Astrocyte of the cerebellum (primary cell): ENCODE results near the gene SCUBE3.

Experiments used
- DNase-seq: peaks from one replicate; pipeline ENCODE4 v3.0.0-alpha.2; 2011; ENCODE audit warnings: low read depth
- H3K4me3 ChIP-seq: 2 replicates; pipeline ENCODE4 v1.5.1; 2011; ENCODE audit warnings: mild to moderate bottlenecking, low read depth, low read length, moderate library complexity
- CTCF ChIP-seq: IDR thresholded peaks from 2 replicates; pipeline ENCODE4 v1.5.1; 2012; ENCODE audit warnings: low read length, low read depth, moderate library complexity, mild to moderate bottlenecking; ENCODE audit errors: missing control alignments
- in situ Hi-C: cut with HindIII; loops from 2 replicates; pipeline ENCODE4 v1.10.0; 2017; ENCODE audit warnings: low sequenced_read_pairs

The SCUBE3 gene

GRCh38 chr6:35174088-35174434 lies 39.7 kb upstream of the SCUBE3 start:
- H3K4me3 ChIP-seq: no peak overlapping the region
- in situ Hi-C loops: no loop called here
- DNase-seq: no peak

DNA sequence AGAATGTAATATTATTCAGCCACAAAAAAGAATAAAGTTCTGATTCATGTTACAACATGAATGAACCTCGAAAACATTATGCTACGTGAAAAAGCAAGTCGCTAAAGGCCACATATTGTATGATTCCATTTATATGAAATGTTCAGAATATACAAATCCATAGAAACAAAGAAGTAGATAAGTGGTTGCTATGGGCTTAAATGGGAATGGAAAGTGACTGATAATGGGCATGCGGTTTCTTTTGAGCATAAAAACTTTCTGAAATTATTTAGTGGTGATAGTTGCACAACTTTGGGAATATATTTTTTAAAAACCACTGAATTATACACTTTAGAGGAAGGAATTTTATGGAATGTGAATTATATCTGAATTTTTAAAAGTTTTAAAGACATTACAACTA lies 39.3 kb upstream of the SCUBE3 start:
- TF ChIP-seq CTCF: no peak
- in situ Hi-C loops: no loop called here
- H3K4me3 ChIP-seq: no peak overlapping the region
- no peak for DNase-seq

More at GRCh38 chr6:35174088-35174434, 39.7 kb upstream of the SCUBE3 start:
- TF ChIP-seq CTCF: no peak

DNA sequence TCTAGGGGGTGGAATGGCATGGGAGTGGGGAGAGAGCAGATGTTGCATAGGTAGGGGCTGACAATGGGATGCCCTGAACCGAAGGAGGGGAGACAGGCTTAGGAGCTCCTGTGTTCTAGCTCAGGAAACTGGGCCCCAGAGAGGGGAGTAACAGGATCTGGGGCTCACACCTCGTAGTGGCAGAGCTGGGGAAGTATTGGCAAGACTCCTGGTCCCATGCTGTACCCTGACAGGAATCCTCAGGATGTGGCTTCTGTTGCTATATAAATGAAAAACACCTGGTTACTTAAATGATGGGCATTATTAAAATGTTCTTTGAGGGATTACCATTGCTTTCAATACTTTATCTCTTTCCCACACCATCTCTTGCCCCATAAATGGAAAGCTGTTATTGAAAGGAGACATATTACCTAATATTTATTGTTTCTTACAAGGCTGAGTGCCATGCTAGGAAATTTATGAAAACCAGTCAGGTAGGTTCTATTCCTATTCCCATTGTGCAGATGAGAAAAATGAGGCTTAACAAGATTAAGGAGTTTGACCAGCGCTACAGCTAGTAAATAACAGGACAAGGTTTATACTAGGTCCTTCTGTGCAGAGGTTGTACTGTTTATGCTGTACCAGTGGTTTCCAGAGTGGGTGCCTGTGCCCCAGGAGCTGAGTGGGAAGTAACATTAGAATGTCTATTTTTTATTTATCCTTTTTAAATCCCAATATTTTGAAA lies 37.3 kb upstream of the SCUBE3 start:
- no peak for TF ChIP-seq CTCF
- DNase-seq: no peak
- H3K4me3 ChIP-seq: no peak overlapping the region
- in situ Hi-C loops: no loop called here

DNA sequence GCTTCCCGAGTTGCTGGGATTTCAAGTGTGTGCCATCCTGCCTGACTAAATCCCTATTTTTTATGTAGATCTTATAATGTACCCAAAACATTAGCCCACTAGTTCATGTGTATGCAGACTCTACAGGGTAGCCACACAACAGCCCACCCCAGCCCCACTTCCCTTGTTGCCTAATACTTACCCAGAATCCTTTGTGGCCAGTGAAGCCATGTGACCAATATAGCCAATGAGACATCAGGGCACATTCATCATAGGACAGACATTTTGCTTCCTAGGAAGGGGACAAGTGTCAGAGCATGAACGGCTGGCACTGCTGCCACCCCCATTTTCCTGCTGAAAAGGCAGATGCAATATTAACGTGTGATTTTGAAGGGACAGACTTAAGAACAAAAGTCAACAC lies 36.6 kb upstream of the SCUBE3 start:
- no peak for DNase-seq
- no peak for TF ChIP-seq CTCF
- H3K4me3 ChIP-seq: no peak overlapping the region
- in situ Hi-C loops: no loop called here

DNA sequence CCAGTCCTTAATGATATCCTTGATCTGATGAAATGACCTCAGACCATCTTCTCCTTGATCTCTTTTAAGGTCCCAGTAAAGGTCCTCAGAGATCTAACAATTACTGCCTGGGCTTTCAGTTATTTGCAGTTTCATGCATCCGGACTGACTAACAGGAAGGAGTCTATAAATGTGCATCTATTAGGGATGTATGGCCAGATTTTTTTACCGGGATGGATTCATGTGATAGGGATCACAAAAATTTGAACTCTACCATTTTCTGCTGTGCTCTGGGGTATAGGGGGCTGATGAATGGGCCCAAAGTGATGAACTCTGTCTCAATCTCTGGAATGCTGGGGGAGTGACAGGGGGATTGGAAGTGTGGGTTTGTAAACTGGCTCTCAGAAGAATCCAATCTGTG lies 36.2 kb upstream of the SCUBE3 start:
- no peak overlapping the region for H3K4me3 ChIP-seq
- DNase-seq: no peak
- in situ Hi-C loops: no loop called here
- no peak for TF ChIP-seq CTCF

DNA sequence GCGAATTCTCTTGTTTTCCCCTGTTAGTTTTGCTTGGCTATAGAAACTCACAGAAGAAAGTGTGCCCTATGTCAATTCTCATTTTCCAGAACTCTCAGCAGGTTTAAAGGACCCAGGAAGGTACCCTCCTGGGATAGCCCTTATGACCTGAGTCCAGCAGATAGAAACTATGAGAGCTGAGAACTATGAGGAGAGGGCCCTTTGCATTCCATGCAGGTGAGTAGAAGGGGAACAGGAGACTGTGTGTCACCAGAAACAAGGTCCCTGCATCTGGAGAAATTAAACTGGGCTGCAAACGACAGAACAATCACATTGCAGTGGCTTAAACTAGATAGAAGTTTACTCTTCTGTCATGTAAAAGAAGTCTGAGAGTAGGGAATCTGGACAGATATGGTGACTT lies 35.7 kb upstream of the SCUBE3 start:
- no peak for DNase-seq
- in situ Hi-C loops: no loop called here
- no peak overlapping the region for H3K4me3 ChIP-seq
- TF ChIP-seq CTCF: no peak
